Measurements from ENCODE around the gene SLC2A9.
A peak's percentile ranks its signal among the peaks of the same experiment; 100 is the strongest.

Gene SLC2A9

GRCh38 chr4:10045481-10045880 is 24.2 kb upstream of the SLC2A9 start:
- peak; percentile 37 for DNase-seq (ENCODE audit: low spot score)

GRCh38 chr4:10041036-10041435 is 19.7 kb upstream of the SLC2A9 start:
- DNase-seq (ENCODE audit: low spot score) = no peak

- no peak for DNase-seq (ENCODE audit: low spot score)
Observed at GRCh38 chr4:10040049-10040892, 19.0 kb upstream of the SLC2A9 start.

GRCh38 chr4:10036807-10037342 is 15.6 kb upstream of the SLC2A9 start:
- no peak for DNase-seq (ENCODE audit: low spot score)

- DNase-seq (ENCODE audit: low spot score) = no peak
Observed at GRCh38 chr4:10035130-10035529, 13.8 kb upstream of the SLC2A9 start.

GRCh38 chr4:10034612-10035104 is 13.4 kb upstream of the SLC2A9 start:
- DNase-seq (ENCODE audit: low spot score) = no peak

GRCh38 chr4:10034136-10034535 is 12.8 kb upstream of the SLC2A9 start:
- DNase-seq (ENCODE audit: low spot score) = no peak

- DNase-seq (ENCODE audit: low spot score) = peak; percentile 11
Observed at GRCh38 chr4:10033191-10033881, 12.0 kb upstream of the SLC2A9 start.

GRCh38 chr4:10032625-10033024 is 11.3 kb upstream of the SLC2A9 start:
- DNase-seq (ENCODE audit: low spot score) = peak; percentile 84

- no peak for DNase-seq (ENCODE audit: low spot score)
Observed at GRCh38 chr4:10031668-10032590, 10.6 kb upstream of the SLC2A9 start.

- no peak for DNase-seq (ENCODE audit: low spot score)
Observed at GRCh38 chr4:10030972-10031667, 9.8 kb upstream of the SLC2A9 start.

GRCh38 chr4:10029403-10029802 is 8.1 kb upstream of the SLC2A9 start:
- DNase-seq (ENCODE audit: low spot score) = no peak

GRCh38 chr4:10028910-10029309 is 7.6 kb upstream of the SLC2A9 start:
- DNase-seq (ENCODE audit: low spot score) = peak; percentile 48

- DNase-seq (ENCODE audit: low spot score) = no peak
Observed at GRCh38 chr4:10026485-10026884, 5.2 kb upstream of the SLC2A9 start.

GRCh38 chr4:10025230-10025806 is 4.0 kb upstream of the SLC2A9 start:
- no peak for DNase-seq (ENCODE audit: low spot score)

GRCh38 chr4:10024303-10024702 is 3.0 kb upstream of the SLC2A9 start:
- no peak for DNase-seq (ENCODE audit: low spot score)

GRCh38 chr4:10023806-10024205 is 2.5 kb upstream of the SLC2A9 start:
- no peak for DNase-seq (ENCODE audit: low spot score)

GRCh38 chr4:10023050-10023419 is 1.7 kb upstream of the SLC2A9 start:
- DNase-seq (ENCODE audit: low spot score) = no peak

GRCh38 chr4:10022346-10023049 is 1.2 kb upstream of the SLC2A9 start:
- DNase-seq (ENCODE audit: low spot score) = no peak

- DNase-seq (ENCODE audit: low spot score) = no peak
Observed at GRCh38 chr4:10021653-10022023, 341 bp upstream of the SLC2A9 start.

Measured in SW480 (cell line).